Common myeloid progenitor, CD34-positive (primary cell): Measurements from ENCODE around the gene AFTPH.

ENCODE experiments used
- CTCF ChIA-PET: fragments of 350-600 bp; sonication (Branson Sonifier 250); formaldehyde crosslinking; loops from one replicate; lab custom pipeline; 2021; ENCODE audit warnings: antibody characterized with exemption; lab: Charles Lee
- POLR2A ChIA-PET: fragments of 350-600 bp; sonication (Branson Sonifier 250); formaldehyde crosslinking; loops from one replicate; lab custom pipeline; 2021; ENCODE audit warnings: antibody characterized with exemption; lab: Charles Lee
- DNase-seq, 3 donors: peaks; one replicate each; pipeline versions ENCODE4 v3.0.0 to v3.0.0-alpha.2; 2013
- H3K27ac ChIP-seq, 2 experiments: 1 replicate in 1 of 2; 2 replicates in 1 of 2; pipeline ENCODE4 v1.7.0; 2013; ENCODE audit warnings: inconsistent platforms in 2 of 2, low read length in 2 of 2, mild to moderate bottlenecking in 2 of 2, low read depth in 1 of 2, moderate library complexity in 1 of 2; ENCODE audit not compliant: severe bottlenecking in 2 of 2, insufficient read depth in 1 of 2, poor library complexity in 1 of 2
- H3K27me3 ChIP-seq, 5 experiments: replicated peaks in 2 of 5; 1 replicate in 3 of 5; 2 replicates in 2 of 5; pipeline versions ENCODE4 v1.6.1 to v1.7.0; 2013; ENCODE audit warnings: low read length in 4 of 5, mild to moderate bottlenecking in 2 of 5, moderate library complexity in 2 of 5, inconsistent platforms in 1 of 5; ENCODE audit not compliant: insufficient read depth in 5 of 5, control insufficient read depth in 4 of 5
- H3K36me3 ChIP-seq, 4 experiments: 1 replicate in 2 of 4; 2 replicates in 2 of 4; pipeline versions ENCODE4 v1.6.1 to v1.7.0; 2013; ENCODE audit warnings: low read length in 3 of 4, control low read depth in 1 of 4, mild to moderate bottlenecking in 1 of 4; ENCODE audit not compliant: control insufficient read depth in 4 of 4, insufficient read depth in 4 of 4
- H3K4me1 ChIP-seq, 4 experiments: 1 replicate in 3 of 4; 2 replicates in 1 of 4; pipeline versions ENCODE4 v1.6.1 to v1.7.1; 2013; ENCODE audit warnings: low read length in 3 of 4, mild to moderate bottlenecking in 3 of 4, control low read depth in 1 of 4, inconsistent platforms in 1 of 4, moderate library complexity in 1 of 4; ENCODE audit not compliant: control insufficient read depth in 4 of 4, insufficient read depth in 4 of 4; ENCODE audit errors: control extremely low read depth in 1 of 4
- H3K4me3 ChIP-seq, 7 experiments: 1 replicate in 4 of 7; 2 replicates in 3 of 7; pipeline versions ENCODE4 v1.5.1 to v1.7.0; 2013; ENCODE audit warnings: mild to moderate bottlenecking in 7 of 7, low read length in 6 of 7, moderate library complexity in 6 of 7, inconsistent platforms in 2 of 7, low read depth in 2 of 7, control low read depth in 1 of 7; ENCODE audit not compliant: insufficient read depth in 4 of 7, control insufficient read depth in 1 of 7; ENCODE audit errors: extremely low read depth in 1 of 7
- H3K9me3 ChIP-seq, 5 experiments: 1 replicate in 4 of 5; 2 replicates in 1 of 5; pipeline versions ENCODE4 v1.6.1 to v1.7.1; 2013; ENCODE audit warnings: low read length in 4 of 5, mild to moderate bottlenecking in 2 of 5, inconsistent platforms in 1 of 5, low read depth in 1 of 5, moderate library complexity in 1 of 5; ENCODE audit not compliant: control insufficient read depth in 4 of 5, insufficient read depth in 2 of 5; ENCODE audit errors: control extremely low read depth in 1 of 5
- WGBS: methylation state at CpG from one replicate; pipeline ENCODE4 v1.1.5; 2013; ENCODE audit not compliant: insufficient coverage; 5-methylcytosine and 5-hydroxymethylcytosine counted together

Gene AFTPH

DNA sequence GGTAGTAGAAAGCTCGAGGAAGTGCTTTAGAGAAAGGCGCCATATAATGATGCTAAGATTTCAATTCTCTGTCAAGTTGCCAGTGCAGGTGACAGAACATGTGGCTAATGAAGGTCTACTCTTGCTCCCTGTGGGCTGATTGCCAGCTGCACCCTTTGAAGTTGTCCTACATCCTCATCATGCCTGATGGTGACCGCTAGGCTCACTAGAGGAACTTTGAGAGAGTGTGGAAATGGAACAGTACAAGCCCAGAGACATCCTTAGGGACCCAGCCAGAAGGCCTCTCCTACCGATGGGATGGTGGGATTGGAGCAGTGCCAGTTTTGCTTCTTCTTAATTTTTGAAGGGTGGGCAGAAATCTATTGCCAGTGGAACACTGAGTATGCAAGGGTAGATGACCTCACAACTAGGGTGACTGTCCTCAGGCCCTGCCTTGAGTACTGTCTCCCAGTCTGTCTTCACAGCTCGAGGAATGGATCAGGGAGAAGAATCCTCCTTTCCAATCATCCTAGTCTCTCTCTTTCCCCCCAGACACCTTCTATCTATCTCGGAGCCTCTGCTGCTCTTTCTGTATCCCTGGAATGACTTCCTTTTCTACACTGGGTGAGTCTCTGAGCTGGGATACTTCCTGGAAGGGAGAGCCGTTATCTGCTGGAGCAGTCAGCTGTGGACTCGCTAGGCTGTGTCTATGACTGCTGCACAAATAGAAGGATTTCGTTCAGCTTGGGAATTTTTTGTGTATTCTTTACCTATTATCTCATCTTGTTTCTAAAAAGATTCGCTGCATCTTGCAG, 36.7 kb upstream of the AFTPH start:
- ChIA-PET POLR2A (interaction anchor here (1.3 kb wide), 1 partner anchor 156 kb away, joined by 3 read pairs; no protein-coding TSS in a partner anchor), CTCF (interaction anchor here (0.6 to 15.0 kb wide), 30 partner anchors 11 to 804 kb away, joined by 3 to 201 read pairs (median 4); partner anchors contain the start of gene AFTPH)
- H3K36me3 ChIP-seq, result no peaks in the 10 kb centered on the region
- no peak overlapping the region for H3K4me3 ChIP-seq
- no peak overlapping the region for H3K27ac ChIP-seq
- DNase-seq, result no peak
- H3K9me3 ChIP-seq, result no peaks in the 10 kb centered on the region
- WGBS, result 88% methylated on average over 6 of the region's 10 CpGs
- H3K4me1 ChIP-seq, result peaks cover 3 to 8% (median 5%) of the 10 kb centered on the region in 4 experiments
- peaks cover 0 to 25% (median 8%) of the 10 kb centered on the region in 5 experiments for H3K27me3 ChIP-seq

DNA sequence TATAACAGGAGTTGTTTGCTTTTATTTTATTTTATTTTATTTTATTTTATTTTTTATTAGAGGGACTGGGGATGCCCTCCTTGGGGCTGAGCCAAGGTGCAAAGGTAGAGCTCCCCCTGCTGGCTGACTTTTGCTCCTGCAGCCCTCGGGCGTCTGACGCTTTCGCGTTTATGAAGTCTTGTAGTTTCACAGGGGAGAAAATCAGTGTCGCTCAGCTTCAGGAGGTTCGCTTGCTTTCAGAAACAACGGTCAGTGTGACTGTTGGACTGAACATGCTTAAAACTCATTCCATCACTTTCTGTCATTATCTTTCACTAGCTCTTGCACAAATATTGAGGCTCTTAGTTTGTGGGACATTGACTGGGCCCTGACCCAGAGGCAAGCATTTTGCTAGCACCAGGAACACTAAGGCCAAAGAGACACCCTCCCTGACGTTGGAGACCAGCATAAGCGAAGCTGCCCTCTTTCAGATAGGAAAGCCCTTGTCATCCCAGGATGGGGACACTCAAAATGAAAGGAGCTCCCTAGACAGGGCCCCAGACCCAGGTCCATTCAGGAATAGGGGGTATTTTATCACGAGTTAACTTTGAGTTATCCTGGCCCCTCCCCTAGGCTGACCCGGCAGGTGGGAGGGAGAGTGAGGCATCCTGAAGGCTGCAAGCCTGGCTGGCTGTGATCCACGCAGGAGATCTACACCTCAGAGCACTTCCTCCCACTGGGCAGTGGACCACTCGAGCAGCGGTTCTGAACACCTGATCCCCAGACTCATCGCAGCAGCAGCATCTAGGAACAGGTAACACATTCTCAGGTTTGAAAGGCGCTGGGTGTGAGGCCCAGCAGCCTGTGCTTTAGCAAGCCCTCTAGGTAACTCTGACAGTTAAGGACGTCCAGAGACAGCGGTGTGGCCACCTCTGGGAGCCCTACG, 35.8 kb upstream of the AFTPH start:
- Histone ChIP-seq H3K27ac (no peak overlapping the region), H3K4me3 (no peak overlapping the region), H3K9me3 (no peaks in the 10 kb centered on the region), H3K27me3 (peaks cover 0 to 27% (median 10%) of the 10 kb centered on the region in 5 experiments), H3K36me3 (no peaks in the 10 kb centered on the region), H3K4me1 (peaks cover 3 to 8% (median 5%) of the 10 kb centered on the region in 4 experiments)
- CTCF ChIA-PET, result interaction anchor here (0.8 to 15.0 kb wide), 34 partner anchors 10 to 466 kb away, joined by 3 to 201 read pairs (median 4); partner anchors contain the start of gene AFTPH
- POLR2A ChIA-PET, result interaction anchor here (1.3 kb wide), 1 partner anchor 157 kb away, joined by 3 read pairs; no protein-coding TSS in a partner anchor
- peak; percentile 68 to 83 (median 74) for DNase-seq
- WGBS, result 60% methylated on average over 16 of the region's 20 CpGs

DNA sequence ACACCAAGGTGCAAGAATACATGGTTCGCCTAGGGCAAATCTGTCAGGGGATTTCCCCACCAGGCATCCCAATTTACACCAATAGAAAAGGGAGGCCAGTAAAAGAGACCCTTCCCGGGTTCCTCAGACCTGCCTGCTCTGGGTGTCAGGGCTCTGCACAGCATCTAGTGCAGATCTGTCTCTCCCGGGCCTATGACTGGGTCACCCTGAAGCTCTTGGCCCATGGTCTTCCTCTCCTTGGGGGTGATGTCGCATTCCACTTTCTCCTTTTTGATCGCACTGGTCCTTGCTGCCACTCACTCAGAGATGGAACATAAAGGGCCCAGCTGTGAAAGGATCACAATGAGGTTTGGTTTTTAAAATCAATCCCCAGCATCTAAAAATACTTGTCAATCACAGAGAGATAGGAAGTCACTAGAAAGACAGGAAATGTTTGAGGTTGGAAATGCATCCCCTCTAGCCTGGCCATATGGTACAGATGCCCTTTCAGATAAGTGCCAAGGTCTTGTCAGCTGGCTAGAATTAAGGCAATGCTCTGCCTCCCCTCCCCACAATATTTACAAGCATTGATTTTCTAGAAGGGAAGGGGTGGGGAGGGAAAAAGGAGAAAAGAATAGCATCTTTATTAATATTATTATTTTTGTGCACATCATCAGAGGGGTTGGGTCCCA, 34.9 kb upstream of the AFTPH start:
- ChIA-PET POLR2A (no interaction called here), CTCF (interaction anchor here (0.8 to 15.0 kb wide), 13 partner anchors 9 to 378 kb away, joined by 3 to 201 read pairs (median 9); partner anchors contain the start of gene AFTPH)
- Histone ChIP-seq H3K27me3 (peaks cover 0 to 28% (median 10%) of the 10 kb centered on the region in 5 experiments), H3K9me3 (no peaks in the 10 kb centered on the region), H3K27ac (no peak overlapping the region), H3K4me3 (no peak overlapping the region), H3K36me3 (no peaks in the 10 kb centered on the region), H3K4me1 (peaks cover 3 to 8% (median 5%) of the 10 kb centered on the region in 4 experiments)
- peak in 2 of 3 donors; percentile 53 to 70 for DNase-seq
- 69% methylated on average over 2 of the region's 5 CpGs for WGBS

DNA sequence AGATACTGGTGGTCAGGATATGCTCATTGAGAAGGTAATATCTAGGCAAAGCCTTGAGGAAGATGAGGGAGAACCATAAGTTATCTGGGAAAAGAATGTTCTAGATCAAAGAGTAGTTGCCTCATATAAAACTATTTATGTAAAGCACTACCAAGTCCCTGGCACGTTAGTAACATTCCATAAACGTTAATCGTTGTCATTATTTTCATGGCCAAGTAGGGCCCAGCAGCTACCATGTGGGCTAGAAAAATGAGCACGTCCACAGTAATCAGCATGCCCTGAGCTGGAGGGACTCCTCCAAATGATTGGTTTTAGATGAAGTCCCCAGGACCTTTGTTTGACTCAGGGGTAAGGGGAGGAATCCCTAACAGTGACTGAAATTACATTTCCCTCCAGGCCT, 32.7 kb upstream of the AFTPH start:
- WGBS, result 89% methylated on average over 4 of the region's 4 CpGs
- Histone ChIP-seq H3K4me3 (no peak overlapping the region), H3K27ac (no peak overlapping the region), H3K9me3 (no peaks in the 10 kb centered on the region), H3K27me3 (peaks cover 0 to 18% (median 7%) of the 10 kb centered on the region in 5 experiments), H3K4me1 (peaks cover 3 to 8% (median 5%) of the 10 kb centered on the region in 4 experiments), H3K36me3 (no peaks in the 10 kb centered on the region)
- CTCF ChIA-PET, result interaction anchor here (1.2 to 4.6 kb wide), 2 partner anchors 7 to 160 kb away, joined by 8 to 23 read pairs; no protein-coding TSS in a partner anchor
- POLR2A ChIA-PET, result no interaction called here
- no peak for DNase-seq

DNA sequence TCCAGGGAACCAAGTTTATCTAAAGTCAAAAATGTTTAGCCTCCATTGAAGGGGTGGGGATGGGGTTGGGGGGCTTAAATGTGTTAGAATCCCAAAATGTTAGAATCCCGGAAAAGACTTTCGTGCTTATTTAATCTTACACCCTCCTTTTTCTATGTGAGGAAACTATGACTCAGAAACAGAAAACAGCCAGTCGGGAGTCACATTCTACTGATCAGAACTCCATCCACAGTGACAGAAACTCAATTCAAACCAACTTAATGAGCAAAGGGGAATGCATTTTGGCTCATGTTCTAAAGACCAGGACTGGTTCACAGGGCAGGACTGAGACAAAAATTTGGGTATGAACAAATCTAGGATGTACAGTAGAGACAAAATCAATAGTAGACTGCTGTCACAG, 31.9 kb upstream of the AFTPH start:
- Histone ChIP-seq H3K9me3 (no peaks in the 10 kb centered on the region), H3K27me3 (peaks cover 0 to 21% (median 9%) of the 10 kb centered on the region in 5 experiments), H3K4me3 (no peak overlapping the region), H3K4me1 (peaks cover 3 to 8% (median 5%) of the 10 kb centered on the region in 4 experiments), H3K36me3 (no peaks in the 10 kb centered on the region), H3K27ac (no peak overlapping the region)
- no CpG with 5 or more reads among the region's 3 CpGs for WGBS
- no peak for DNase-seq
- POLR2A ChIA-PET, result no interaction called here
- CTCF ChIA-PET, result interaction anchor here (1.2 kb wide), 1 partner anchor 161 kb away, joined by 8 read pairs; no protein-coding TSS in a partner anchor

DNA sequence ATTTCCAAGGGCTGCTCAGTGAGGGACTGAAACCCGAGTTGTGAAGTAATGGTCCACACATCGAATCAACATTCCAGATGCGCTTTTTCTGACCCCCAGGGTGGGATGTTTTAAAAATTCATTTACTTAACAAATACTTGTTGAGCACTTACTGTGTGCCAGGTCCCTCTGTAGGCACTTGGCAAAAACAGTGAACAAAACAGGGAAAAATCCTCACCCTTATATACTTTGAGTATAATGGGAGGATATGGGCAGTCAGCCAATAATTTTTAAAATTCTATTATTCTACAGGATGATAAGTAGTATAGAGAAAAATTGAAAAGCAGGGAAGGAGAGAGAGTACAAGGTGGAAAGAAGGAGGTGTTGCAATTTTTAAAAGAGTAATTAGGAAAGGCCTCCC, 31.3 kb upstream of the AFTPH start:
- DNase-seq, result no peak
- peaks cover 3 to 8% (median 5%) of the 10 kb centered on the region in 4 experiments for H3K4me1 ChIP-seq
- H3K27me3 ChIP-seq, result peaks cover 0 to 21% (median 9%) of the 10 kb centered on the region in 5 experiments
- no peak overlapping the region for H3K27ac ChIP-seq
- H3K9me3 ChIP-seq, result no peaks in the 10 kb centered on the region
- CTCF ChIA-PET, result interaction anchor here (1.3 to 1.4 kb wide), 2 partner anchors 12 to 162 kb away, joined by 6 to 7 read pairs; no protein-coding TSS in a partner anchor
- POLR2A ChIA-PET, result no interaction called here
- H3K36me3 ChIP-seq, result no peaks in the 10 kb centered on the region
- WGBS, result 83% methylated on average over 1 of the region's 3 CpGs
- no peak overlapping the region for H3K4me3 ChIP-seq
